Endothelial cell of umbilical vein (primary cell): ENCODE measurements around the gene JPH2. TPM values are rescaled to one million over a fixed set of nuclear protein-coding genes. Genes with fewer than 3 reads are reported as not detected.

Experiments used
- BruUV-seq: library from RNA; stranded (reverse); fragments of 400-500 nt; replicated peaks from 2 replicates; lab custom pipeline; 2021; lab: Mats Ljungman, UMichigan
- CTCF ChIA-PET: fragments of 300-600, 350-600 bp; sonication (Branson Sonifier 250); formaldehyde crosslinking; loops from one replicate; lab custom pipeline; 2021; ENCODE audit warnings: antibody characterized with exemption, inconsistent platforms; lab: Charles Lee
- POLR2A ChIA-PET: fragments of 300-600, 350-600 bp; sonication (Branson Sonifier 250); formaldehyde crosslinking; loops from one replicate; lab custom pipeline; 2021; ENCODE audit warnings: antibody characterized with exemption, inconsistent platforms; lab: Charles Lee
- DNase-seq: peaks from one replicate; pipeline ENCODE4 v3.0.0-alpha.2; 2011; ENCODE audit warnings: low read depth, low spot score
- FAIRE-seq: peaks from 2 replicates; lab custom pipeline; 2011; peaks lifted over from hg19 to GRCh38; lab: Jason Lieb, UNC
- H2AFZ ChIP-seq: 2 replicates; pipeline ENCODE4 v1.6.0; 2012; ENCODE audit warnings: low read depth, low read length, control low read depth, inconsistent platforms
- H3K27ac ChIP-seq: 2 replicates; pipeline ENCODE4 v1.5.1; 2011; ENCODE audit warnings: low read depth, mild to moderate bottlenecking, control low read depth, low read length, moderate library complexity; ENCODE audit not compliant: insufficient read depth
- H3K27me3 ChIP-seq, 2 experiments: 2 replicates each; pipeline versions ENCODE4 v1.6.0 to v1.6.1; 2011; ENCODE audit warnings: low read length in 2 of 2, mixed read lengths in 1 of 2; ENCODE audit not compliant: control insufficient read depth in 2 of 2, insufficient read depth in 2 of 2
- H3K36me3 ChIP-seq, 2 experiments: 2 replicates in 1 of 2; 3 replicates in 1 of 2; pipeline ENCODE4 v1.5.1; 2011; ENCODE audit warnings: low read length in 2 of 2, mild to moderate bottlenecking in 1 of 2, moderate library complexity in 1 of 2; ENCODE audit not compliant: control insufficient read depth in 2 of 2, insufficient read depth in 2 of 2; ENCODE audit errors: extremely low read depth in 1 of 2
- H3K4me1 ChIP-seq: 3 replicates; pipeline ENCODE4 v1.5.1; 2011; ENCODE audit warnings: mild to moderate bottlenecking, low read length; ENCODE audit not compliant: control insufficient read depth, insufficient read depth; ENCODE audit errors: extremely low read depth
- H3K4me2 ChIP-seq: 2 replicates; pipeline ENCODE4 v1.6.1; 2011; ENCODE audit warnings: low read length, control low read depth, mixed read lengths; ENCODE audit not compliant: insufficient read depth
- H3K4me3 ChIP-seq, 3 experiments: fragments of 200-600 bp in 1 of 3; sonication (generic), shearing (Covaris generic) in 1 of 3; replicated peaks in 1 of 3; 2 replicates each; pipeline ENCODE4 v1.5.1; 2011 to 2016; ENCODE audit warnings: control low read depth in 3 of 3, low read length in 3 of 3, mild to moderate bottlenecking in 2 of 3, inconsistent platforms in 1 of 3, low read depth in 1 of 3, moderate library complexity in 1 of 3; ENCODE audit not compliant: insufficient read depth in 1 of 3
- H3K79me2 ChIP-seq: 2 replicates; pipeline ENCODE4 v1.6.0; 2012; ENCODE audit warnings: low read length, inconsistent platforms; ENCODE audit not compliant: control insufficient read depth, insufficient read depth
- H3K9ac ChIP-seq: replicated peaks from 2 replicates; pipeline ENCODE3; 2011; ENCODE audit warnings: low read length, control low read depth; ENCODE audit not compliant: insufficient read depth; ENCODE audit errors: extremely low read depth
- H3K9me1 ChIP-seq: replicated peaks from 3 replicates; pipeline ENCODE4 v1.6.0; 2011; ENCODE audit warnings: mild to moderate bottlenecking, low read length; ENCODE audit not compliant: control insufficient read depth, insufficient read depth; ENCODE audit errors: extremely low read depth
- H3K9me3 ChIP-seq: replicated peaks from 2 replicates; pipeline ENCODE4 v1.5.1; 2012; ENCODE audit warnings: low read length, inconsistent platforms; ENCODE audit not compliant: control insufficient read depth, insufficient read depth
- H4K20me1 ChIP-seq: replicated peaks from 2 replicates; pipeline ENCODE3; 2011; ENCODE audit warnings: mild to moderate bottlenecking, low read length; ENCODE audit not compliant: control insufficient read depth, insufficient read depth; ENCODE audit errors: extremely low read depth
- CTCF ChIP-seq, 2 donors: IDR thresholded peaks; 1 replicate in 1 of 2; 2 replicates in 1 of 2; pipeline ENCODE4 v1.5.1; 2011; ENCODE audit warnings: low read length in 2 of 2, mild to moderate bottlenecking in 2 of 2, moderate library complexity in 2 of 2, control low read depth in 1 of 2, inconsistent platforms in 1 of 2, low read depth in 1 of 2; ENCODE audit not compliant: insufficient read depth in 1 of 2; ENCODE audit errors: extremely low read depth in 1 of 2
- EZH2 ChIP-seq: IDR thresholded peaks from 2 replicates; pipeline ENCODE4 v1.6.1; 2012; ENCODE audit warnings: borderline replicate concordance, low read depth, mild to moderate bottlenecking, moderate library complexity, low read length, inconsistent platforms; ENCODE audit not compliant: severe bottlenecking
- FOS ChIP-seq: IDR thresholded peaks from 2 replicates; pipeline ENCODE4 v1.6.1; 2011; ENCODE audit warnings: mild to moderate bottlenecking, low read length, moderate library complexity, borderline replicate concordance; ENCODE audit not compliant: insufficient read depth
- GATA2 ChIP-seq: IDR thresholded peaks from 2 replicates; pipeline ENCODE4 v1.7.0; 2011; ENCODE audit warnings: low read depth, mild to moderate bottlenecking, moderate library complexity, mixed read lengths, low read length; ENCODE audit not compliant: insufficient read length, insufficient read depth
- JUN ChIP-seq: IDR thresholded peaks from 2 replicates; pipeline ENCODE4 v1.6.1; 2011; ENCODE audit warnings: borderline replicate concordance, low read depth; ENCODE audit not compliant: insufficient read length, insufficient read depth
- MAX ChIP-seq: IDR thresholded peaks from 2 replicates; pipeline ENCODE4 v1.6.1; 2011; ENCODE audit not compliant: insufficient read depth, insufficient read length
- MYC ChIP-seq: IDR thresholded peaks from one replicate; pipeline ENCODE4 v1.6.1; 2011; ENCODE audit warnings: mild to moderate bottlenecking, low read depth, low read length
- POLR2A ChIP-seq: IDR thresholded peaks from 2 replicates; pipeline ENCODE4 v1.6.1; 2012; ENCODE audit warnings: low read depth, mild to moderate bottlenecking, control low read depth, low read length
- POLR2AphosphoS5 ChIP-seq: IDR thresholded peaks from 2 replicates; pipeline ENCODE4 v1.6.1; 2012; ENCODE audit warnings: low read depth, mild to moderate bottlenecking, control low read depth, low read length, moderate library complexity; ENCODE audit not compliant: insufficient read depth
- dilution Hi-C: fragments of 300-500 bp; cut with MboI; formaldehyde crosslinking; loops from one replicate; pipeline ENCODE4 v1.15.0; 2019; ENCODE audit warnings: low sequenced_read_pairs; ENCODE audit not compliant: extremely low pct_ligation_motif_present
- intact Hi-C: fragments of 100-400 bp; cut with micrococcal nuclease; formaldehyde crosslinking; loops from one replicate; pipeline ENCODE4 v1.10.0; 2022
- polyA plus RNA-seq, 4 experiments: library from polyadenylated mRNA; depleted of rRNA in 3 of 4; stranded (reverse) in 3 of 4; unstranded in 1 of 4; fragments of >200 nt; gene quantifications; 2 replicates each; pipeline versions ENCODE4 v1.2.1 to v1.2.3, GENCODE V29; 2011 to 2012; ENCODE audit warnings: missing spikeins in 1 of 4
- total RNA-seq: library from RNA; stranded (reverse); gene quantifications from 2 replicates; pipeline ENCODE4 v1.2.3, GENCODE V29; 2021

The JPH2 gene
- total and polyA plus RNA-seq, 2 donors (not counting 3 experiments of a cell fraction or from before 2014, with no cell fraction given): not detected

GRCh38 chr20:44065401-44066340 lies 121.3 kb downstream of the JPH2 start:
- Histone ChIP-seq H3K36me3 (no peaks in the 10 kb centered on the region), H2AFZ (no peak overlapping the region), H3K9me1 (no peaks in the 10 kb centered on the region), H4K20me1 (no peaks in the 10 kb centered on the region), H3K9me3 (no peaks in the 10 kb centered on the region), H3K27ac (no peak overlapping the region), H3K9ac (no peak overlapping the region), H3K4me1 (no peaks in the 10 kb centered on the region), H3K4me3 (no peak overlapping the region), H3K4me2 (no peak overlapping the region), H3K79me2 (no peaks in the 10 kb centered on the region), H3K27me3 (peaks cover 0 to 2% of the 10 kb centered on the region in 2 experiments)
- TF ChIP-seq POLR2A (no peak), MAX (no peak), EZH2 (no peak), CTCF (IDR thresholded peaks at IDR 0.05; ENCODE audit: extremely low read depth in 1 of 2, insufficient read depth in 1 of 2, low read depth in 1 of 2, low read length in 2 of 2) (no peak), JUN (no peak), POLR2AphosphoS5 (no peak), GATA2 (no peak), MYC (no peak), FOS (no peak)
- DNase-seq (no peak), FAIRE-seq (no peak)
- ChIA-PET CTCF (interaction anchor here (0.7 to 1.5 kb wide), 2 partner anchors 8 to 17 kb away, joined by 3 read pairs; no protein-coding TSS in a partner anchor), POLR2A (no interaction called here)
- no TSS peak for BruUV-seq
- intact Hi-C loops: no loop called here
- dilution Hi-C loops: no loop called here
